ENCODE data around the gene ALDH16A1. TPM values are rescaled to one million over a fixed set of nuclear protein-coding genes. Genes with fewer than 3 reads are reported as not detected.

The ALDH16A1 gene
- total RNA-seq, 2 donors from 2014 or later, result 25.9 to 38.9 TPM

- TF ChIP-seq CTCF (IDR thresholded peaks at IDR 0.05) (no peak), POLR2A (IDR thresholded peaks at IDR 0.05) (no peak)
- intact Hi-C loops (cut with DNase I), result loop anchor here (10.0 kb wide), 1 partner anchor 205 kb away; no protein-coding TSS in a partner anchor
Observed at GRCh38 chr19:49430172-49430677, 22.8 kb upstream of the ALDH16A1 start.

GRCh38 chr19:49430678-49431329 is 22.2 kb upstream of the ALDH16A1 start:
- DNase-seq (no peak), ATAC-seq (no peak)
- H3K4me1 ChIP-seq, result peaks cover 18% of the 10 kb centered on the region
- no peaks in the 10 kb centered on the region for H3K9me3 ChIP-seq
- peaks cover 5 to 75% of the 10 kb centered on the region in 2 donors for H3K27me3 ChIP-seq
- 61 to 63% methylated on average over 10 to 26 of the region's 28 CpGs for WGBS, 2 donors
- no peak overlapping the region for H3K4me3 ChIP-seq
- intact Hi-C loops (cut with DNase I), result loop anchor here (10.0 kb wide), 1 partner anchor 206 kb away; no protein-coding TSS in a partner anchor
- H3K27ac ChIP-seq, result no peak overlapping the region
- TF ChIP-seq POLR2A (IDR thresholded peaks at IDR 0.05) (no peak), CTCF (IDR thresholded peaks at IDR 0.05) (peak in 1 of 7 experiments; percentile 4)
- H3K36me3 ChIP-seq (replicated peaks in 1 of 2; ENCODE audit: insufficient read depth in 1 of 2, low read depth in 2 of 2), result no peaks in the 10 kb centered on the region

More at GRCh38 chr19:49430172-49430677, 22.8 kb upstream of the ALDH16A1 start:
- 73 to 74% methylated on average over 3 to 9 of the region's 9 CpGs for WGBS, 2 donors
- DNase-seq, result no peak
- no peak overlapping the region for H3K4me3 ChIP-seq
- ATAC-seq, result no peak
- H3K27ac ChIP-seq, result no peak overlapping the region
- peaks cover 5 to 80% of the 10 kb centered on the region in 2 donors for H3K27me3 ChIP-seq
- peaks cover 18% of the 10 kb centered on the region for H3K4me1 ChIP-seq
- H3K9me3 ChIP-seq, result no peaks in the 10 kb centered on the region
- no peaks in the 10 kb centered on the region for H3K36me3 ChIP-seq (replicated peaks in 1 of 2; ENCODE audit: insufficient read depth in 1 of 2, low read depth in 2 of 2)

- TF ChIP-seq CTCF (IDR thresholded peaks at IDR 0.05) (no peak), POLR2A (IDR thresholded peaks at IDR 0.05) (no peak)
- Histone ChIP-seq H3K4me3 (no peak overlapping the region), H3K9me3 (no peaks in the 10 kb centered on the region), H3K27ac (no peak overlapping the region), H3K36me3 (replicated peaks in 1 of 2; ENCODE audit: insufficient read depth in 1 of 2, low read depth in 2 of 2) (no peaks in the 10 kb centered on the region), H3K4me1 (peaks cover 18% of the 10 kb centered on the region), H3K27me3 (peaks cover 5 to 74% of the 10 kb centered on the region in 2 donors)
- DNase-seq (no peak), ATAC-seq (no peak)
- 34 to 37% methylated on average over 14 to 29 of the region's 29 CpGs for WGBS, 2 donors
- intact Hi-C loops (cut with DNase I), result loop anchor here (10.0 kb wide), 1 partner anchor 207 kb away; no protein-coding TSS in a partner anchor
Observed at GRCh38 chr19:49431330-49431749, 21.7 kb upstream of the ALDH16A1 start.

- 10 to 14% methylated on average over 33 to 59 of the region's 63 CpGs for WGBS, 2 donors
- ATAC-seq, result no peak
- TF ChIP-seq POLR2A (IDR thresholded peaks at IDR 0.05) (no peak), CTCF (IDR thresholded peaks at IDR 0.05) (no peak)
Observed at GRCh38 chr19:49432141-49433073, 20.6 kb upstream of the ALDH16A1 start.

More at GRCh38 chr19:49432141-49433073, 20.6 kb upstream of the ALDH16A1 start:
- H3K27me3 ChIP-seq, result peaks cover 5 to 70% of the 10 kb centered on the region in 2 donors
- DNase-seq, result no peak
- H3K4me3 ChIP-seq, result no peak overlapping the region
- peaks cover 18% of the 10 kb centered on the region for H3K4me1 ChIP-seq
- no peaks in the 10 kb centered on the region for H3K9me3 ChIP-seq
- intact Hi-C loops (cut with DNase I), result loop anchor here (10.0 kb wide), 1 partner anchor 208 kb away; no protein-coding TSS in a partner anchor
- H3K36me3 ChIP-seq (replicated peaks in 1 of 2; ENCODE audit: insufficient read depth in 1 of 2, low read depth in 2 of 2), result no peaks in the 10 kb centered on the region
- H3K27ac ChIP-seq, result no peak overlapping the region

Measured in body of pancreas (tissue), 4 donors.